HCT116 (cell line): ENCODE measurements around the gene ARPC4. TPM values are rescaled to one million over a fixed set of nuclear protein-coding genes. Genes with fewer than 3 reads are reported as not detected.

Experiments used
- ATF3 ChIP-seq: IDR thresholded peaks from 2 replicates; pipeline ENCODE4 v1.6.1; 2012
- CBX3 ChIP-seq: IDR thresholded peaks from 2 replicates; pipeline ENCODE4 v1.6.1; 2012; ENCODE audit warnings: low read depth
- CEBPB ChIP-seq: IDR thresholded peaks from 2 replicates; pipeline ENCODE4 v1.6.1; 2012; ENCODE audit warnings: low read depth
- CTCF ChIP-seq, 3 experiments: fragments of 200-600 bp in 1 of 3; sonication (generic) in 1 of 3; IDR thresholded peaks in 2 of 3; conservative IDR thresholded peaks in 1 of 3; 2 replicates each; pipeline ENCODE4 v1.5.1; 2012 to 2017; ENCODE audit warnings: low read depth in 2 of 3, low read length in 2 of 3, antibody characterized with exemption in 1 of 3, borderline replicate concordance in 1 of 3, control low read depth in 1 of 3, mild to moderate bottlenecking in 1 of 3, mixed read lengths in 1 of 3, mixed run types in 1 of 3, moderate library complexity in 1 of 3; ENCODE audit not compliant: insufficient read depth in 1 of 3
- EGR1 ChIP-seq: IDR thresholded peaks from 2 replicates; pipeline ENCODE4 v1.6.1; 2012; ENCODE audit warnings: low read depth
- ELF1 ChIP-seq: IDR thresholded peaks from 2 replicates; pipeline ENCODE4 v1.6.1; 2012; ENCODE audit warnings: low read depth, borderline replicate concordance
- MAX ChIP-seq: IDR thresholded peaks from 2 replicates; pipeline ENCODE4 v1.6.1; 2012
- POLR2A ChIP-seq: IDR thresholded peaks from 2 replicates; pipeline ENCODE4 v1.7.0; 2011; ENCODE audit warnings: borderline replicate concordance; ENCODE audit not compliant: insufficient read depth, insufficient read length; ENCODE audit errors: extremely low read depth
- POLR2AphosphoS5 ChIP-seq: IDR thresholded peaks from 2 replicates; pipeline ENCODE4 v1.6.1; 2011; ENCODE audit warnings: mild to moderate bottlenecking, low read depth, low read length, moderate library complexity
- REST ChIP-seq: IDR thresholded peaks from 2 replicates; pipeline ENCODE4 v1.6.1; 2012; ENCODE audit warnings: low read depth
- YY1 ChIP-seq: IDR thresholded peaks from 2 replicates; pipeline ENCODE4 v1.6.1; 2011; ENCODE audit warnings: low read length, low read depth, moderate library complexity, mild to moderate bottlenecking; ENCODE audit not compliant: insufficient replicate concordance; ENCODE audit errors: extremely low read depth
- total RNA-seq: library from RNA; stranded (reverse); gene quantifications from one replicate; pipeline ENCODE4 v1.2.1, GENCODE V29; 2021; ENCODE audit not compliant: unreplicated experiment

ARPC4 gene
- total RNA-seq, 1 experiment from 2014 or later: 110 TPM

- TF ChIP-seq CTCF (IDR thresholded peaks at IDR 0.05 in 2 of 3, conservative IDR thresholded peaks at IDR 0.05 in 1 of 3; ENCODE audit: borderline replicate concordance in 1 of 3, insufficient read depth in 1 of 3, low read depth in 2 of 3, low read length in 2 of 3) (no peak), ELF1 (no peak), REST (no peak), ATF3 (no peak), YY1 (peak; percentile 12), POLR2AphosphoS5 (peak; percentile 92), EGR1 (no peak), CEBPB (no peak), POLR2A (peak; percentile 83), CBX3 (no peak), MAX (peak; percentile 32; the same call in 1 of the 2 replicates)
Measured at GRCh38 chr3:9769426-9770275, 23.2 kb upstream of the ARPC4 start, which contains the start of gene CAMK1 (continued).
